ENCODE results near the gene ZKSCAN5.
A peak's percentile ranks its signal among the peaks of the same experiment; 100 is the strongest.

Gene ZKSCAN5

GRCh38 chr7:99504603-99505323 is at the start of gene ZKSCAN5:
Gene ZKSCAN5, plus strand, starts transcription at chr7:99504662. Its CDS starts 1,383 bp downstream, at chr7:99506045.
- DNase-seq, result peak; percentile 99

- no peak for DNase-seq
Measured at GRCh38 chr7:99455874-99456273, 48.6 kb upstream of the ZKSCAN5 start.

GRCh38 chr7:99456288-99456687 is 48.2 kb upstream of the ZKSCAN5 start:
- DNase-seq, result no peak

- DNase-seq, result no peak
Measured at GRCh38 chr7:99457050-99457649, 47.3 kb upstream of the ZKSCAN5 start.

- no peak for DNase-seq
Measured at GRCh38 chr7:99457650-99458493, 46.6 kb upstream of the ZKSCAN5 start.

- DNase-seq, result peak; percentile 10
Measured at GRCh38 chr7:99459087-99459486, 45.4 kb upstream of the ZKSCAN5 start.

- DNase-seq, result no peak
Measured at GRCh38 chr7:99460651-99461050, 43.8 kb upstream of the ZKSCAN5 start.

GRCh38 chr7:99461221-99461620 is 43.2 kb upstream of the ZKSCAN5 start:
- no peak for DNase-seq

- DNase-seq, result no peak
Measured at GRCh38 chr7:99465421-99465768, 39.1 kb upstream of the ZKSCAN5 start.

GRCh38 chr7:99468336-99468918 is 36.0 kb upstream of the ZKSCAN5 start:
- DNase-seq, result no peak

GRCh38 chr7:99469381-99470065 is 34.9 kb upstream of the ZKSCAN5 start:
- DNase-seq, result no peak

- peak; percentile 98 for DNase-seq
Measured at GRCh38 chr7:99472561-99473314, 31.7 kb upstream of the ZKSCAN5 start, which contains the start of gene ZNF789. Gene ZNF789, plus strand, starts transcription at chr7:99472890. Its CDS starts 3,567 bp downstream, at chr7:99476457.

- no peak for DNase-seq
Measured at GRCh38 chr7:99473315-99473596, 31.2 kb upstream of the ZKSCAN5 start.

GRCh38 chr7:99476107-99476506 is 28.4 kb upstream of the ZKSCAN5 start:
- DNase-seq, result no peak

- no peak for DNase-seq
Measured at GRCh38 chr7:99478464-99479440, 25.7 kb upstream of the ZKSCAN5 start.

GRCh38 chr7:99485094-99485493 is 19.4 kb upstream of the ZKSCAN5 start:
- no peak for DNase-seq

GRCh38 chr7:99489235-99489634 is 15.2 kb upstream of the ZKSCAN5 start:
- no peak for DNase-seq

- DNase-seq, result no peak
Measured at GRCh38 chr7:99490878-99491277, 13.6 kb upstream of the ZKSCAN5 start.

GRCh38 chr7:99493823-99494222 is 10.6 kb upstream of the ZKSCAN5 start:
- DNase-seq, result no peak

GRCh38 chr7:99497766-99498545 is 6.5 kb upstream of the ZKSCAN5 start:
- no peak for DNase-seq
